Amygdala (tissue), 56 donors: ENCODE results near the gene SYNPO2.

Source experiments
- DNase-seq, 56 donors: peaks; one replicate each; lab custom pipeline; 2025; lab: John Stamatoyannopoulos, UW

SYNPO2 gene

DNA sequence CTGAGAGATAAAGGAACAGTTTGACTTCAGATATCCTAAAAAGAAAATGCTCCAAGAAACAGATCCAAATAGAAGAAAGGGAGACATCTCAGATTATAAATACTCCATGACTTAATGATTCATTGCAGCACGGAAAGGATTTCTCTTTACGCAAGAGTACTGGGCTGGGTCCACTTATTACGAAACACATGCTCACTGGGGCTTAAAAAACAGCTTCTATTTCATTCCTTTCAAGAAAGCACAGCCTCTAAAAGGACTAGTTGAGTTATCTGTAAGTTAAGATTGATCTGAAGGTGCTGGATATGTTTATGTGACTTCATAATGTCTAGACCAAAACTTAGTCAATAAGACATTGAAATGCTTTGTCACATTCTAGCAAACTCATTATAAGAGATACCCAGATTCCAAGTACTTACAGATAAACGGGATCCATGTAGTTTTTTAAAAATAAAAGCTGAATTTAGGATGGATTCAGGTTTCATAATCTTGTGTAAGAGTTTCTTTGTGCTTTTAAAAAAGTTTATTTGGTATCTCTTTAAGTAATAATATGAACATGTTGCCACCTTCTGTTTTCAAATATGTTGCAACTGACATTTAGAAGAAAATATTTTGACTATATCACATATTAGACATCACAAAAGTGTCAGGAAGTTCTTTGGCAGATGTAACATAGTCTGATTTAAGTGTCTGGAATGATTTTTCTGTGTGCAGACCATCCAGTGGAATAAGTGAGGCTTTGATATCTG, 137.4 kb downstream of the SYNPO2 start:
- no peak for DNase-seq

DNA sequence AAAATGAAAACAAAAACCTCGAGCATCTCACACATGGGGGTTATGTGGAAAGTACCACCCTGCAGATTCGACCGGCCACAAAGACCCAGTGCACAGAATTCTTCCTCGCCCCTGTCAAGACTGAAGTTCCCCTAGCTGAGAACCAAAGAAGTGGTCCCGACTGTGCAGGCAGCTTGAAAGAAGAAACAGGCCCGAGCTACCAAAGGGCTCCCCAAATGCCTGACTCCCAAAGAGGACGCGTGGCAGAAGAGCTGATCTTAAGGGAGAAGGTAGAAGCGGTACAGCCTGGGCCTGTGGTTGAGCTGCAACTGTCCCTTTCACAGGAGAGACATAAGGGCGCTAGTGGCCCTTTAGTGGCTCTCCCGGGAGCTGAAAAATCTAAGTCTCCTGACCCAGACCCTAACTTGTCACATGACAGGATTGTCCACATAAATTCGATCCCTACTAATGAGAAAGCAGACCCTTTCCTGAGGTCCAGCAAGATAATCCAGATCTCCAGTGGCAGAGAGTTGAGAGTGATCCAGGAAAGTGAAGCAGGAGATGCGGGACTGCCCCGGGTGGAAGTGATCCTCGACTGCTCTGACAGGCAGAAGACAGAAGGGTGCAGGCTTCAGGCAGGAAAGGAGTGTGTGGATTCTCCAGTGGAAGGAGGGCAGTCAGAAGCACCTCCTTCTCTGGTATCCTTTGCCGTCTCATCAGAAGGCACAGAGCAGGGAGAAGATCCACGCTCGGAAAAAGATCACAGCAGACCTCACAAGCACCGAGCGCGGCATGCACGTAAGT, 138.2 kb downstream of the SYNPO2 start:
- no peak for DNase-seq

DNA sequence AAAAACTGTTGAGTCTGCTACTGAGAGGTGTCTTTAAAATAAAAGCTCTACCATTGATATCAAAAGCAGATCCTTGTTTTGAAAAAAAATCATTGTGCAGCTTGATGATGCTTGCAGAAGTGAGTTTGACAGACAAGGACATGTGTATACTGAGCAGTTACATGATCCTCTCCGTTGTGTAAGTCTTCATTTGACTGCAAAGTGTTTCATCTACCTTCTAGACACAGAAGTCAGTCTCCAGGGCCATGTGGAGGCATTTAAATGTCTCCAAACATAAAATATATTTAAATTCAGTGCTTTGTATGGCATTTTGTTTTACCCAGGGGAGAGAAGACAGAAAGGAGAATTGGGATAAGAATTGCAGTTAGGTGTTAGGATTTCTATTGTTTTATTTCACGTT, 139.2 kb downstream of the SYNPO2 start:
- DNase-seq: no peak

DNA sequence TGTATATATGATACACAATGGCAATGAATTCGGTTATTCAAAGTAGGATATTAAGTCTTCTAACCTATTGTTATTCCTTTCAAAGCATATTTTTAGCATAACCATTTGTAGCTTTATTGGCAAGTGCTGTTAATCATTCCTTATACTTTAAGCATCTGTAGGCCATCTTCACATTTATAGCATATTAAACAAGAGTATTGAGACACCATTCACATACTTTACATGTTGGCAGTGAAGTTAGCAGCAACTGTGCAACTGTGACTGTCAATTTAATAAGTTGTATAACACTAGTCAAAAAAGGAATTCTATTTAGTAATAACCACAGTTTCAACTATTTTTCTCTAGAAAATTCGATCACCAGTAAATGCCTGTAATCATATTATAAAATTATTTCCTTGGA, 139.6 kb downstream of the SYNPO2 start:
- no peak for DNase-seq

DNA sequence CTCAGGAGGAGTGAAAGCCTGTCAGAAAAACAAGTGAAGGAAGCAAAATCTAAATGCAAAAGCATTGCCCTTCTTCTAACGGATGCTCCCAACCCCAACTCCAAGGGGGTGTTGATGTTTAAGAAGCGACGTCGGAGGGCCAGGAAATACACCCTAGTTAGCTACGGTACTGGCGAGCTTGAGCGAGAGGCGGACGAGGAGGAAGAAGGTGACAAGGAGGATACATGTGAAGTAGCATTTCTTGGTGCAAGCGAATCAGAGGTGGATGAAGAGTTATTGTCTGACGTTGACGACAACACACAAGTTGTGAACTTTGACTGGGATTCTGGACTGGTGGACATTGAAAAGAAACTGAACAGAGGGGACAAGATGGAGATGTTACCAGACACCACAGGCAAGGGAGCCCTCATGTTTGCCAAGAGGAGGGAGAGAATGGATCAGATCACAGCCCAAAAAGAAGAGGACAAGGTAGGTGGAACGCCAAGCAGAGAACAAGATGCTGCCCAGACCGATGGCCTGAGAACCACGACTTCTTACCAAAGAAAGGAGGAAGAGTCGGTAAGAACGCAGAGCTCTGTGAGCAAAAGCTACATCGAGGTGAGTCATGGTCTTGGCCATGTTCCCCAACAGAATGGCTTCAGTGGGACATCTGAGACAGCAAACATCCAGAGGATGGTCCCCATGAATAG, 141.3 kb downstream of the SYNPO2 start:
- no peak for DNase-seq

DNA sequence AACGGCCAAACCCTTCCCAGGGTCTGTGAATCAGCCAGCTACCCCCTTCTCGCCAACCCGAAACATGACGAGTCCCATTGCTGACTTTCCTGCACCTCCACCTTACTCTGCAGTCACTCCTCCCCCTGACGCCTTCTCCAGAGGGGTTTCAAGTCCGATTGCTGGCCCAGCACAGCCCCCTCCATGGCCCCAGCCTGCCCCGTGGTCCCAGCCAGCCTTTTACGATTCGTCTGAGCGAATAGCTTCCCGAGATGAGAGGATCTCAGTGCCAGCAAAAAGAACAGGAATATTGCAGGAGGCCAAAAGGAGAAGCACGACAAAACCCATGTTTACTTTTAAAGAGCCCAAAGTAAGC, 141.9 kb downstream of the SYNPO2 start:
- DNase-seq: no peak

DNA sequence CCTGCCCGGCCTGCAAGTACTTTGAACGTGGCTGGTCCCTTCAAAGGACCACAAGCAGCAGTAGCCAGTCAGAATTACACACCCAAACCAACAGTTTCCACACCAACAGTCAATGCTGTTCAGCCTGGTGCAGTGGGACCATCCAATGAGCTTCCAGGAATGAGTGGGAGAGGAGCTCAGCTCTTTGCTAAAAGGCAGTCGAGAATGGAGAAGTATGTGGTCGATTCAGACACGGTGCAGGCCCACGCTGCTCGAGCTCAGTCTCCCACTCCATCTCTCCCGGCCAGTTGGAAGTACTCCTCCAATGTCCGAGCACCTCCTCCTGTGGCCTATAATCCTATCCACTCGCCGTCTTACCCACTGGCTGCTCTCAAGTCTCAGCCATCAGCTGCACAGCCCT, 142.6 kb downstream of the SYNPO2 start:
- DNase-seq: no peak

DNA sequence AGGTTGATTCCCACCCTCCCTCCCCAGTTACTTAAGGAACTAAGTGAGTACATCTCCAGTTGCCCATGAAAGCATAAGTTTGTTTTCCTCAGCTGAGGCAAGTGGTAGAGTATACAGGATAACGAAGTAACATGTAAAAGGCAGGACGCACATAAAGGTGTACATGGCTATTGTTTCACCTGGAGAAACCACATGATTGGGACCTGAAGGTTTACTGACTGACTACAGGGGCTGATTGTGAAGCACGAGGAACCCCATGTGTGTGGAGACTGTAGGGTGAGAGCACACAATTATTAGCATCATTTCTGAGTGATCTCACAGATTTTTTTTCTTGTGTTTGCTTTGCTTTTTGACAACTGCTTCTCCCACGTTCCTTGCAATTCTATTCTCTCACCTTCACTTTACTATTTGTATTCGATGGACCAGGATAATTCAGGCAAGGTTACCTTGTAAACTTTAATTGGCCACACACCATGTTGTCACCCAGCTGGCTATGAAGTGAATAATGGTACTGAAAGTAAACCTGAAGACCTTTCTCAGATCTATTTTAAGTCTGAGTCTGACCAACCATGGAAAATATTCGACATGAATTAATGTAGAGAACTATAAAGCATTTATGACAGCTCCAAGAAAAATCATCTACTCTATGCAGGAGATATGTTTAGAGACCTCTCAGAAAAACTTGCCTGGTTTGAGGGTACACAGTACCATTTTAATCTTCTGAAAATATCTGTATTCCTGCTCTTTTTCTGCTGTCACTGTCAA, 144.4 kb downstream of the SYNPO2 start:
- DNase-seq: no peak

DNA sequence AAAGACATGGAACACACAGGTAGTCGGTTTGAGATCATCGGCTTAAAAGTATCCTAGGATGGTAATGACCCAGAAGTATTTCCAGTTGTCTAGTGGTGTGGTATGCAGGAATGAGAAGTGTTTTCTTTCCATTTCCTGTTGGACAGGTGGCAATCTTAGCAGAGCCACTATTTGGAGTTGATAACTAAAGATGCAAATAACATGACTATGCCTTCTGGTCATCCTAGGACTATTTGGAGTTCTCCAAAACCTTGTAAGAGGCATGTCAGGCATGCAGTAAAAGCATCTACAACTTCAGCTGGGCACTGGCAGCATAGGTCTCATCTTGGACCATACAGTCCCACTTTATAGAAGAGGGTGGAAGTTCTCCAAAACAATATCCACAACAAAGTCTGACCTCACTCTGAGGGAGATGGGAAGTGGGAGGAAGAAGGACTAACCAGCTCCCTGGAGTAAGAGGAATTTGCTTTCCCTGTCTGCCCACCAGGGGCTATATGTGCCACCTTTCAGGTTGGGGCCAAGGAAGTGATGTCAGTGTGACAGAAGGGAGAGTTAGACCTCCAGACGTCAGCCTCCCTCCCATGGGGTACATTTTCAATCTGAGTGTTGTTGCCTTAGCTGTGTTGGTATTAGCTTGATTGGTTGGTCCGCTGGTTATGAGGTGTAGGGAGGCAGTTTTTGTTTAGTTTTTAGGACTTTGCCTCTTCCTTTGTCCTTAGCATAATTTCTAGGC, 145.8 kb downstream of the SYNPO2 start:
- no peak for DNase-seq

DNA sequence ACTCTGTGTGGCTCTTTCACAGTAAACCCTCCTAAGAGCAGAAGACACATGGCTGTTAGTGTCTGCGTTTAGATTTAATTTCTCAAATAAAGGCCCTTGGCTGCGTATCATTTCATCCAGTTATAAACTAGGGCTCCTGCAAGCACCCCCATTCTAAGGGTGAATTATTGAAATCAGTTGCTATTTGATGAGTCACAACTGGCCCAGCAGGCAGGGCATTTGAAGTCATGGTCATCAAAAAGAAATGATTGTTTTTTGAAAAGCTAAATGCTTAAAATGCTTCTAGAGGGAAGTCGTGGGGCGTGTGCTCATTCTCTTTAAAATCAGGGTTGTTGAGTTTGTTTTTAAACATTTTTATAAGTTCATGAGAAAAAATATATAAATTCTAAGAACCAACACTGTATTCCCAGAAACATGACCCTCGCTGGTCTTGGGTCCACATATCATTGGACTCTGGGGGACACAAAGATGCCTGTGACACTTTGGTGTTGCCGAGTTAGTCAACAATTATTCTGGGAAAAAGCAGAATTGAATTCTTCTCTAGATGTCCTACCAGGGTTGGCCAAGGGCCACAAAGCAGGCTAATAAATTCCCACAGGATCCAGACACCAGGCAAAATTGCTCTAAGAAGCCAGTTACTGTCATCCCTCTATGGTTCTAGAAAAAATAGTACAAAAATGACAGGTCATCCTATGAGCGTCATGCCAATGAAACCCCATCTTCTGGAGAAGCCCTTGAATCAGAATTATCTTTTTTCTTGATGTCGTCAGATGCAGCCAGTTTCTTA, 147.5 kb downstream of the SYNPO2 start:
- no peak for DNase-seq

DNA sequence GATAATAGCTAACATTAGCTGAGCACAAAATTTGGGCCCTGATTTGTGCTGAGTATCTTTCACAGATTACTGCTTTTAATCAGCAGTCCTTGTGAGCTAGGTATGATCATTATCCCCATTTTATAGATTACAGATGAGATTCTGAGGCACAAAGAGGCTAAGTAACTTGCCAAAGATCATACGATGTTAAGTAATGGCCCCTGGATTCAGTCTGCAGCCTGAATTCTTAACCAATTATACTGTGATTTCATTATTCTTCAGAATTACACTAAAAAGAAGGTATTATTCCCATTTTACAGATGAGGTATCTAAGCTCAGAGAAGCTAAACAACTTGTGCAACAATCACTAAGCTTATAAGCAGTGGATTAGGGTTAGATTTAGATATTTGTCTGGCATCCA, 149.1 kb downstream of the SYNPO2 start:
- DNase-seq: no peak

DNA sequence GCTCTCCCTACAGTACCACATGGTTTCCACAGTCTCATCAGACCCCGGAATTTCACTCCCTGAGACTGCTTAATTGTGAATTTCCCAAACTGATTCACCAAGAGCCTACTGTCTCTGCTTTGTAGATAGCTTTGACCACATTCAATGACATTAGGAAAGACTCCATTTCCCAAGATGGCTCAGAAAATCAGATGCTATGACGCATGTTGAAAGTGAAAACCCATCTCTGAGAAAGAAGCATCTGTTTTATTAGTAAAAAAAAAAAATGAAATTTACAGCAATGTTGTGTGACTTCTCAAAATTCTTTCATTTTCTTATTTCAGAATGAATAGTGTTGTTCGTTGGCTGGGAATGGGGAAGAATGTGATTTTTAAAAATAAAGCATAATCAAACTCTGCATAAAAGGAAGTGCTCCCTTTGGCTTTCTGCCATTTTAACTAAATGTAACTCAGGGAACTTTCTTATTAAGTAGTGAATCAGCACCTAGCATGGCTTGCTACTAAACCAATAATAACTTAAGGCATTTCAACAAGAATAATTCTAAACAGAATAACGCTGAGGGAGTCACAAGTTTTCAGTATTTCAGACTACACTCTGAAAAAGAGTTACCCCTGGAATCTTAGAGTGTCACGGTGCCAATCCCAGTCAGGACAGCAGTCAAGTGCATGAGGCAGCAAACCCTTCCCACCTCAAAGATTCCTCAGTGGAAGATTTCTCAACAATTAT, 149.6 kb downstream of the SYNPO2 start:
- DNase-seq: no peak

DNA sequence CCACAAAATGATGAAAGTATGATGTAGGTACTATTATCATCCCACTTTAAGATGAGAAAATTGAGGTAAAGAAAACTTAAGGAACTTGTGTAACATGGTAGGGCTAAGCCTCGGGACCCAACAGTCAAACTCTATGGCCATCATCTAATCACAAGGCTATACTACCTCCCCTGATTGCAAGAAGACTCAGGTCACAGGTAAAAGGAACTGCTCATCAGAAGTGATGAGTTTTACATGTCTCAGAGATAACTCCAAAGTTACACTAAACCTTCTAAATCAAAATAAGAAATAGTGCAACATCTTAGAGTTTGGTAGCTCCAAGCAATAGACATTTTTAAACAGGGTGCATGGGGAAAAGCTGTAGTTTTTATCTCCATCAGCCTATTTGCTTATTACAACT, 150.5 kb downstream of the SYNPO2 start:
- no peak for DNase-seq

DNA sequence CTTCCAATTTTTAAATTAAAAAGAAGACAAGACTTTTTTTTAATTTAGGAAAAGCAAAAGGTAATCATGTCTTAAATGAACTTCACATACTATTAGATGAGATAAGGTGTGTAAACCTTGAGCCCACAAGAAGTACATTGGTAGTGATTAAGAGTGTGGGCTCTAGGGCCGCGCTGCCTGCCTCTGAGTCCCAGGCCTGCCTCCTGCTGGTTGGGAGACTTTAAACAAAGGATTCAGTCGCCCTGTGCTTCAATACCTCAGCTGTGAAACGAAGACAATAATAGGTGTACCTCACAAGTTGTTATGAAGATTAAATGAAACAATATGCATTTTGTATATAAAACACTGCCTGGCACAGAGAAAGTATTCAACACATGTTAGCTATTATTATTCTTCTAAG, 151.1 kb downstream of the SYNPO2 start:
- DNase-seq: peak in 1 of 56 donors; percentile 4

DNA sequence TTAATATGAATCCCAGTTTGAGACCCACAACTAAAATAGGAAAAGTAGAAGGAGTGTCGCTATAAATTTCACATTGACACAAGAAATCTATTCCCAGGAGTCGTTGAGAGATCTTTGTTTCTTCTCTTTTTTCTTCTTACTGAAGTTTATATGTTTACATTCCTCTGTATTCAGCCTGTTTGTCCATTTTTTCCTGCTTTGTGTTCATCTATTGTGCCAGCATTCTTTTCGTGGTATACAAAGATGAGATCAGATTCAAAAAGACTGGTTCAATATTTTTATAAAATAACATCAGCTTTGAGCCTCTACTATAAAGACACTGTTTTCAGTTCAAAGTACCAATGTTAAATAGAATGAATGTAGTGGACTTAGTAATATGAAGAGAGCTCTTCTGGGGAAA, 151.6 kb downstream of the SYNPO2 start:
- no peak for DNase-seq

DNA sequence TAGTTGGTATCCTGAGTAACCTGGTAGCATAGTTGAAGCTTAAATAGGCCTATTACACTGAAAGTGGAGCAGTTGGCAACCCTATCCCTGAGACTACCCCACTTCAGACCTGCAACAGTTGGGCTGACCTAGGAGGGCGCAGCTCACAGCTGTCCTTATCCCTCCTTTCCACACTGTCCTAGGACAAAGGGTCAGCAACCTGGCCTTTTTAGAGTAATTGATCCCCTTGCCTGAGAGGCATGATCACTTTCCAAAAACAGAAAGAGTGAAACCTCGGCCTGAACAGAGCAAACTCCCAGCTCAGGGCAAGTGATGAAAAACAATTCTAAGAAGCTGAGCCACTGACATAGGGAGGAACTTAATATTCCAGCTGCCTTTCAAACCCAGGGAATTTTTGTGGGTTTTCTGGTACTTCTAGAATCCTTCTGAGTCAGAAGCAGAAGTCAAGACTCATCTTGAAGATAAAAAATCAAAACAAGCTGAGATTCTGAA, 152.1 kb downstream of the SYNPO2 start:
- no peak for DNase-seq

DNA sequence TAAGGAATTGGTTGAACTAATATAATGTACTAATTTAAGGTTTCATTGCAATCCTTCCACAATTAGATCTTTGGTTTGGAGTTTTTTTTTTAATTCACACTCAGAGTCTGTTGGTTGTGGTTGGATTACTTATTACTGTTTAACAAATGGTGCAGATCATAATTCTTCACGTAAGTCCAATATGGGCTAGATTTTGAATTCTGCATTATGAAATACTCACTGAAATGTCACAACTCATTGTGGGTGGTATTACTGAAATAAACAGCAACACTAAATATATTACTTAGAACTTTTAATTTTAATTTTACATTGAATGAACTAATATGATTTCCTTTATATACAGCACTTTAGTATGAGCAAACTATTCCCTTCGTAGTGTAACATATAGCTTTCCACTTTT, 152.7 kb downstream of the SYNPO2 start:
- no peak for DNase-seq

DNA sequence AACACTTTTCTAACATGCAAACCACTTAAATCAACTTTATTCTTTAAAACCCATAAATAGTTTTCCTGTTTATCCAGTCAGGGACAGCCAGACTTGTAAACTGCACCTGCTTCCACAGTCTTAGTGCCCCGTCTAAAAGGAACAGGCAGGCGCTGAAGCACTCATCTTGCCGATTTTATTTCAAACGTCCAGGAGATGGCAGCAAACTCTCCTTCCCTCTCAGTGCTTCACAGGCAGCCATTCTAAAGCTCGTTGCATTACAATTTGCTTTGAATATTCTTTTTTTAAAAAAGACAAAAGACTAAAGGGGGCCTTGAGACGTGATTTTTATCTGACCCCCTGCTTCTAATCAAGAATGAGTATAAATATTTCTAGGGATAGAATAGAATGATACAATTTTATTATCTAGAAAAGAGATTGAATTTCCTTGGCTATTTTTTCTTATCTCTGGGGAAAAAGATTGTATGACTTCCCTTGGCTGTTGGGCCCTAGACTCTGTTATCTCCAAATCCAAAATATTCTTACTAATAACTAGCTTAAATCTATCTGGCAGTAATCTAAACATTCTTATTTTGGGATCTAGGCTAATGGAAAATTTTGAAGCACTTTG, 153.4 kb downstream of the SYNPO2 start:
- DNase-seq: peak in 26 of 56 donors; percentile 6 to 58 (median 22)
